ENCODE data around the gene PSMA4.

DNA sequence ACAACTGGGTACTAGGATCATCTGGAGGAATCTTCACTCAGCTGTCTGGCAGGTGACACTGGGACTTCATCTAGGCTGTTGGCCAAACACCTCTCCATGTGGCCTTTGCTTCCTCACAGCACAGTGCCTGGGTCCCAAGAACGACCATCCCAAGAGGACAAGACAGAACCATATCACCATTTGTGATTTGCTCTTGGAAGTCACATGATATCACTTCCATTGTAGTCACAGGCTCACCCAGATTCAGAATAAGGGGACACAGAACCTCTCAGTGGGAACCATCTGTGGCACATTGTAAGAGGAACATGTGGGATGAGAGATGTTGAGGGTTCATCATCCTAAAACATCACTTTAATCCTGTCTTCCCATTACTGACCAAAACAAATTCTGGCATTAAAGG, 1.9 kb upstream of the PSMA4 start:
- TF ChIP-seq CTCF (IDR thresholded peaks at IDR 0.05) (no peak), POLR2A (IDR thresholded peaks at IDR 0.05) (no peak), POLR2AphosphoS5 (IDR thresholded peaks at IDR 0.05) (no peak)
